Measurements from ENCODE around the gene RCC1. TPM values are rescaled to one million over a fixed set of nuclear protein-coding genes. Genes with fewer than 3 reads are reported as not detected.
"Not testable (repeated sequence)": the region's sequence is repeated elsewhere in the genome, so short reads cannot be mapped to it uniquely, and the experiment has no call there.

RCC1 gene
- total RNA-seq, 1 experiment from 2014 or later: 96.8 TPM

DNA sequence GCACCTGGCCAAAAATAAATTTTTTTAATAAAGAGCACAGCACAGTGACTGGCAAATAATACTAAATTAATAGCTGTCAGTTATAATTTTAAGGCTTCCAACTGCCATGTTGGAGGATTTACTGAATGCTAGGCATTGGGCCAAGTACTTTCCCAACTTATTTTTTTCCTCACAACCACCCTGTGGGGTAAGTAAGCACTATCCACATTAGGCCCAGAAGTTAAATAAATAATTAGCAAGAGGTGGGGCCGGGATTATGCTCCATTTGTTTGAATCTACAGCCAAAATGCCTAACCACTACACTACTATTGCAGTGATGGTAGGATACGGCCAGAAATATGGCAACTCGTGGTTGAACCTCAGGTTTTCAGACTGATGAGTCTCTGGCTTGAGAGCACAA is 42.5 kb downstream of the RCC1 start:
- no peak for DNase-seq (ENCODE audit: low read depth)

DNA sequence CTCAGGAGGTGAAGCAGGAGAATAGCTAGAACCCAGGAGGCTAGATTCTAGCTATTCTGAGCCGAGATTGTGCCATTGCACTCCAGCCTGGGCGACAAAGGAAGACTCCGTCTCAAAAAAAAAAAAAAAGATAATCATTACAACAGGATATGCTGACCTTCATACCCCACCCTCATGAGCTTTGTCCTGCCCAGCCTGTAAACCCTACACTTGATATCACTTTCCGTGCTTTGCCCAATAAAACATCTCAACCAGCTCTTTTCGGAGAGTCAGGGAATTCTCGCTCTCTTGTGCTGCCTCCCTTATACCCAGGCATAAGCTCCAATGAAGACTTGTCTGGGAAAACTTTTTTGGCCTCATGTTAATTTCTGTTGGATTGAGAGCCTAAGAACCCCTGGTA is 45.5 kb downstream of the RCC1 start:
- no peak for DNase-seq (ENCODE audit: low read depth)

DNA sequence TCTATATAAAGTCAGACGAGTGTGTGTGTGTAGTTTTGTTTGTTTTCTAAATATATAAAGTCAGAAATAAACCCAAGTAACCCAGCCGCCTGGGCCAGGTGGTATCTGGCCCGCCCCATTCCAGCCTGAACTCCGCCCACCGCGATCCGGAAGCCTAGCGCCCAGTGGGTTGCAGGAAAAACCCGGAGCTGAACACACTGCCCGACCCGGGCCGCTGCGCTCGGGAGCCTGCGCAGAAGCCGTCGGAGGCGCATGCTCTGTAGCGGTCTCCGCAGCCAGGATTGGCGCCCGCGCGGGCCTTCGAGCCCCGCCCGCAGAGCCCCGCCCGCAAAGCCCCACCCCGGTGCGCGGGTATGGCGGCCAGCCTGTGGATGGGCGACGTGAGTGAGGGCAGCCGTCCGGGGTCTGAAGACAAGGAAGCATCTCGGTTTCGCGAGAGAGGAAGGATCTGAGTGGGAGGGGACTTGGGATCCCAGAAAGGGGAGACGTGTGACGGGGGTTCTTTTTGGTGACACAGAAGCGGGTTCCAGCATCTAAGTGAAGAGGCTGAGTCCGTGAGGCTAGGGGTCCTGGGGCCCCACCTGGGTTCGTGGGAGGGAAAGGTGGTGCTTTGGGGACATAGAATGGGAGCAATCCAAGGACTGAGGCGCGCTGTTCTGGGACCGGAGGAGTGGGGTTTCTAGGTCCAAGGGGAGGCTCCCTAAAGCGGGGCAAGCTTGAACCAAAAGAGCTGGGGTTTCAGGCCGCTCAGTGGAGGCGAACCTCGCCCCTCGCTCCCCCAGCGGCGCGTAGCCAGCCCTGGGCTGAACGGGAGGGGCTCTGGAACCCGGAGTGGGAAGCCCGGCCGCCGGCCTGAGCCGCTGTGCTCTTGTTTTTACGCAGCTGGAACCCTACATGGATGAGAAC is 47.2 kb downstream of the RCC1 start, which contains the start of gene TRNAU1AP:
Gene TRNAU1AP, plus strand, starts transcription at position 328 of the 906 bp plus-strand sequence. Its CDS starts 26 bp downstream, at position 354.
- peak; percentile 98 for DNase-seq (ENCODE audit: low read depth)

DNA sequence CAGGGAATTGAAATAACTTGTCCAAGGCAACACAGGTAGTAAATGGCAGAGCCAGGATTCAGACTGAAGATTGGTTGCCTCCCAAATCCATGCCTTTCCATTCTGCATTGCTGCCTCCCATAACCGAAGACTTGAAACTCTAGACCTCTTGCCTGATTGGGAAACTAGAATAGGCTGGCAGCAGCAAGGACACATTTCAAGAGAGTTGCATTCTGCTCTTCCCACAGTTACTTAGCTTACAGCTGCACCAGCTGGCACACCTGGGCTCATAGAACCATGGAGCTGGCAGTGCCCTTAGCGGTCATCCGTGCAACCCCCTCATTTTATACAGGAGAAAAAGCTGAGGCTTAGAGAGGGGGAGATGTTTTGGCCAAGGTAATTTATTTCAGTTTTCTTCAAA is 55.0 kb downstream of the RCC1 start:
- no peak for DNase-seq (ENCODE audit: low read depth)

DNA sequence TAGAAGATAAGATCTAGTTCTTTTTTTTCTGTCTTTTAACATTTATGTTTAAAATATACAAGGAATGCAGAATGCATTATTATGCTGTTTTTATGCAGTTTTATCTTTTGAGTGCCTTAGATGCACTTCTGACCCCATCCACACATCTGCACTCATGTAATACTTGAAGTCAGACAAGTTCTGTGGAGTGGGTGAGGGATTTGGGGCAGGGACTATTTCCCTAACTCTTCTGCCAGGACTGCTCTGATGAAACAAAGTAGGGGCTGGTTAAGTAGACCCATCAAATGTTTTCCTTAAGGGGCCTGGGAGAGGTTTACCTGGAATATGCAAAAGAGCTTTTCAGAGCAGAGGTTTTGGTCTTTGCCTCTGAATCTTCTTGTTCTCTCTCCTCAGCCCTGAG is 58.5 kb downstream of the RCC1 start:
- DNase-seq (ENCODE audit: low read depth): no peak

DNA sequence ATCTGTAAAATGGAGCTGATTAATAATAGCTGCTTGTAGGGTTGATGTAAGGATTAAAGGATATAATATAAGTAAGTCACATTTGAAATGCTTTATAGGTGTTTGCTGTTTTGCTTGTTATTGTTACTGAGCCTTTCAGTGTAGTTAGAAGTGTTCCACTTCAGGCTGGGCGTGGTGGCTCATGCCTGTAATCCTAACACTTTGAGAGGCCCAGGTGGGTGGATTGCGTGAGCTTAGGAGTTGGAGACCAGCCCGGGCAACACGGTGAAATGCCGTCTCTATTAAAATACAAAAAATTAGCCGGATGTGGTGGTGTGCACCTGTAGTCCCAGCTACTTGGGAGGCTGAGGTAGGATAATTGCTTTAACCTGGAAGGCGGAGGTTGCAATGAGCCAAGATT is 59.2 kb downstream of the RCC1 start:
- no peak for DNase-seq (ENCODE audit: low read depth)

DNA sequence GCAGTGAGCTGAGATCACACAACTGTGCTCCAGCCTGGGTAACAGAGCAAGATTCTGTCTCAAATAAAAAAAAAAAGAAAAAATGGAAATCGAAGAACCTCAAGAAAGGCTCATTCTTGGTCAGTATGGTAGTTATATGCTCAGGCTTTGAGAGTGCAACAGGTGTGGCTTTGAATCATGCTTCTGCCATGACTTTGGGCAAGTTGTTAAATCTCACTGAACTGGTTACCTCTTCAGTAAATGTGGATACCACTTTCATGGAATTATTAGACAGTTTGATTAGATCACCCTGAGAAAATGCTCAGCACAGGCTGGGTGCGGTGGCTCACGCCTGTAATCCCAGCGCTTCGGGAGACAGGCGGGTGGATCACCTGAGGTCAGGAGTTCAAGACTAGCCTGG is 59.9 kb downstream of the RCC1 start:
- no peak for DNase-seq (ENCODE audit: low read depth)

DNA sequence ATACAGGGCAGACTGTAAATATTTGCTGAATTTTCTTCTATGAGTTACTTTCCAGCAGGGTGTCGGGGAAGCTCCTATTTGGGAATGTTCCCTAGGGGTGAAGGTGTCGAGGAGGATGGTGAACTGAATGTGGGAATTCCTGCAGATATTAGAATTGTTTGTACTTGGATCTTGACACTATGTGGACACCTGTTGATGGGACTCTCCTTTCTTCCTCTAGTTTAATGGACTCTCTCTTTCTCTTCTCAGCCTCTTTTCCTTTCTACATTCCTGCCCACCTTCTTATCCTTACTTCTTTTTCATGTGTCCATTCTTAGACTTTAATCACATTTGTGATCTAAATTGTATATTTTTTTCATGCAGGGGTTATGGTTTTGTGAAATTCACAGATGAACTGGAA is 61.1 kb downstream of the RCC1 start:
- no peak for DNase-seq (ENCODE audit: low read depth)

DNA sequence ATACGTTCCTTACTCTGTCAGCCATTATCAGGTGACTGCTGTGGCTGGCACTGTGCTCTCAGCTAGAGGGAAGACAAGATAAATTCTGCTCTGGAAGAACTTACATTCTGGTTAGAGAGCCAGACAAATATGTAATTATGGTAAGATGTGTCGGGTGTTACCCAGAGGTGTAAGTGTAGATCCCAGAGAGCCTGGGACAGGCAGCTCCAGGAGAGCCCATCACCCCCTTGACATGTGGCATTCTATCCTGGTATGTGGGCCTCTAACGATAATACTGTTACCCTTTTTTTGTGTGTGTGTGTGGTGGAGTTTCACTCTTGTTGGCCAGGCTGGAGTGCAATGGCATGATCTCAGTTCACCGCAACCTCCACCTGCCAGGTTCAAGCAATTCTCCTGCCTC is 66.1 kb downstream of the RCC1 start:
- DNase-seq (ENCODE audit: low read depth): no peak

DNA sequence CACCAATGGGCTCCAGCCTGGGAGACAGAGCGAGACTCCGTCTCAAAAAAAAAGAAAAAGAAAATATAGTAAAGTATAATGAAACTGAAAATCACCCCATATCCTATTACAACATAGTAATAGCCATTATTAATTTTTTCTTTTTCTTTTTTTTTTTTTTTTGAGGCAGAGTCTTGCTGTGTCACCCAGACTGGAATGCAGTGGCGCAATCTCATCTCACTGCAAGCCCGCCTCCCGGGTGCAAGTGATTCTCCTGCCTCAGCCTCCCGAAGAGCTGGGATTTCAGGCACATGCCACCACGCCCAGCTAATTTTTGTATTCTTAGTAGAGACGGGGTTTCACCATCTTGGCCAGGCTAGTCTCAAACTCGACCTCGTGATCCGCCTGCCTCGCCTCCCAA is 67.0 kb downstream of the RCC1 start:
- not testable (repeated sequence) for DNase-seq (ENCODE audit: low read depth)

DNA sequence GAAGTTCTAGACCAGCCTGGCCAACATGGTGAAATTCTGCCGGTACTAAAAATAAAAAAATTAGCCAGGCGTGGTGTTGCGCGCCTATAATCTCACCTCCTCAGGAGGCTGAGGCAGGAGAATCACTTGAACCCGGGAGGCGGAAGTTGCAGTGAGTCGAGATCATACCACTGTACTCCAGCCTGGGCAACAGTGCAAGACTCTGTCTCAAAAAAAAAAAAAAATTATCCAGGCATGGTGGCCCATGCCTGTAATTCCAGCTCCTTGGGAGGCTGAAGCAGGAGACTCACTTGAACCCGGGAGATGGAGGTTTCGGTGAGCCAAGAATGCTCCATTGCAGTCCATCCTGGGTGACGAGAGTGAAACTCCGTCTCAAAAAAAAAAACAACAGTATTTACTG is 67.7 kb downstream of the RCC1 start:
- no peak for DNase-seq (ENCODE audit: low read depth)

DNA sequence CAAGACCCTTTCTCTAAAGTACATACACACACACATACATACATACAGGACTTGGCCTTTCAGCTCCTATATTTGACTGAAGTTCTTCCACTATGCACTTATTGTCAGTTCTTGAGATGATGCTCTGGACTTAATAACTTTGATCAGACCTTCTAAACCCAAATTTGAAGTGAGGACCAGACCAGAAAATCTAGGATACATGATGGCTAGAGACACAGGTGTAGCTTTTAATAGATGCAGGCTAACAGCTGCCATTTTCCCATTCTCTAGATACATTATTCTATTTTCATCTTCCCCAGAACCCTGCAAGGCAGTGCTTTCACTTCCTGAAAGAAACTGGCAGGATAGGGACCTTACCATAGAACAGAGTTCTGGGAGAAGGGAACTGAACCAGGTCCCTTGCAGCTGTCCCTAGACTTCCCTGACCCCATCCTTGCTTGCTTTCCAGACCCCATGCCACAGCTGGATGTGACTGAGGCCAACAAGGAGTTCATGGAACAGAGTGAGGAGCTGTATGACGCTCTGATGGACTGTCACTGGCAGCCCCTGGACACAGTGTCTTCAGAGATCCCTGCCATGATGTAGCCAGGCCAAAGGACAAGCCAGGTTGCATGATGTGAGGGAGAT is 71.3 kb downstream of the RCC1 start:
- no peak for DNase-seq (ENCODE audit: low read depth)

DNA sequence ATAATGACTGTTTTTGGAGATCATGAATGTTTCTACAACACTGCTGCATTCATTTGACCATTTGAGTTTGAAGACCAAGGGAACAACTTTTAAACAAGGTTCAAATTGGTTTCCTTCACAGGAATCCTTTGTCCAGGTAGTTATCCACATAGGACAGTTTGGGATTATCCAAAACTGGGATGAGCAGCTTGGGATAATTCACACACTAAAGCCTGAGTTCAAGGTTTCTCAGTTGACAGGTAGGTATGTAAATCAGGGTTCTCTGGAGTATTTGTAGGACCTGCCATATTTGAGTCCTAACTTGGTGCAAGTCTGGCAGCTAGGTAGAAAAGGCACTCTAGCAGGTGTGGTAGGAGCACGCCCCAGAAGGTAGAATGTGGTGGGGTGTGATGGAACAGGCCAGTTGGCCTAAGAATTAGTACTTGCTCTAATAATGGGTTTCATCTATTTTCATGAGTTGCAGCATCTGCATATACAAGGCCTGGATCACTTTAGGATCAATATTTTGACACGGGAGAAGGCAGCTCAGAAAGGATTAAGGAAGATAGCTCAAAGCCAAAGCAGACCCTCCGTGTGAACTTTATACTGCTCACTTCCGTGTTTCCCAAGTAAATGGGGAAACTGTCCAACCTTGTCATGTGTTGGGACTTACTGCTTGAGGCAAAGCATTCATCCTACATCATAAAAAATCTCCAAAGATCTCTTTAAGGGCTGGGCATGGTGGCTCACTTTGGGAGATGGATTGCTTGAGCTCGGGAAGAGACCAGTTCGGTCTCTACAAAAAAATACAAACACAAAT is 72.1 kb downstream of the RCC1 start:
- no peak for DNase-seq (ENCODE audit: low read depth)

DNA sequence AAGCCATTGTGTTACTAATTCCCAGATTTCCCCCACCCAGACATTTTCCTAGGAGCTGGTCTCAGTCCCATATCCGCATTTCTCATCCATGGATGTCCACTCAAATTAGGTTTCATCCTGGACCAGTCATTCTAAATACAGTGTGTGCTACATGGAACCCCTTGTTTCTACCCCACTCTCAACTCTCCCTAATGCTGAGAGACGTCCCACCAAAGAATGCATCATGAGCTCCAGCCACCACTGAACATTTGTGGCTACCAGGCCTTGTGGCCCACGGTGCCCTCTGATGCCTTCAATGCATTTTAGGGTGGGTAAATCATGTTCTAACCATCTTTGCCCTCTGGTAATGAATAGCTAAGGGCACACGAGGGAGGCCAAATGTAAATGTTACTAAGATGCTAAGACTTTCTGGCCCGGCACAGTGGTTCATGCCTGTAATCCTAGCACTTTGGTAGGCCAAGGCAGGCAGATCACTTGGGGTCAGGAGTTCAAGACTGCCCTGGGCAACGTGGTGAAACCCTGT is 72.9 kb downstream of the RCC1 start:
- no peak for DNase-seq (ENCODE audit: low read depth)

DNA sequence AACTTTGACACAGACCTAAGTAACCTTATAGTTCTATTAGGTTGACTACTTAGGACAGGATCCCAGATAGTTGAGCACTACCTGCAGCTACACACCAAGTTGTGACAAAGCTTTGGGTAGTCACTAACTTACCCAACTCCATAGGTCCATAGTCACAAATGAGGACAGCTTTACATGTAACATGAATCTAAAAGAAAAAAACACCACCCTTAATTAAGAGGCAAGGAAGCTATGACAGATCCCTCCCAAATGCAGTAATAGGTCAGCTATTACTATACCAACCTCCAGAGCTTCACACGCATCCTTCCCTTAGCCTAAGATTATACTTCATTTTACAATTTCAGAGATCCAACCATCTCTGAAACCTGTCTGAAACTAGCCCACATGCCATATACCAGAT is 73.6 kb downstream of the RCC1 start:
- no peak for DNase-seq (ENCODE audit: low read depth)

DNA sequence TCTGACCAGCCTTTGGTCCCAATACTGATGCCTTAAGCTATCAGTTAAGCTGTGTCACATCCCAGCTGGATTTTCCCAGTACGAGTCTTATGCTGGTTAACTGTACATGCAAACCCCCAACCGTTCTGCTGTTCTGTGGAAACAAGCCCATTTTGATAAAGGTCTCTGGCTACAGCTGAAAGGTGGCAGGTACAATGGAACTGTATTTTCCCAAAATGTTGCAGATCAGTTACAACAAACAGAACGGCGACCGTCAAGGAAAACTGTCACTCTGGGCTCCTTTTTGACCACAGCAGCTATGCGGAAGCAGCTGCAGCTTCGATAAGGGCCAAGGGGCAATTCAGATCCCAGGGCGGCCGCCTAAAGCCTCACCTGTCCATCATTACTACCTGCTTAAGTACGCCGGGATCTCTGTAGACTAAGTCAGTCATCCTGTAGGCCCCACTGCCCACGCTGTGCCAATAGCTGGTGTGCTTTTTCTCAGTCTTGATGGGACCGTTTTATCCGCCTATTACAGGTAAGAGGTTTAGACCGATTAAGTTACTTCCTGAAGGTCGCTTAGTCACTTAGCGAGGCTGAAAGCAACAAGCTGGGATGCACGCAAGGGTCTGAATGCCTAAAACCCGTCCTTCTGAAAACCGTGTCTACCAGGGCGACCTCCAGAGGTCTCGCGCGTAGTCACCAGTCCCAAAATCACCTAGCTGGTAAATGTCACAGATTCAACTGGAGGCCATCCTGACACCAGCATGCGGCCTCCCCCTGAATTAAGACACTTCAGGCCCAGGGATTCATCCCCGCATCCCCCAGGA is 75.1 kb downstream of the RCC1 start:
- DNase-seq (ENCODE audit: low read depth): peak; percentile 46

DNA sequence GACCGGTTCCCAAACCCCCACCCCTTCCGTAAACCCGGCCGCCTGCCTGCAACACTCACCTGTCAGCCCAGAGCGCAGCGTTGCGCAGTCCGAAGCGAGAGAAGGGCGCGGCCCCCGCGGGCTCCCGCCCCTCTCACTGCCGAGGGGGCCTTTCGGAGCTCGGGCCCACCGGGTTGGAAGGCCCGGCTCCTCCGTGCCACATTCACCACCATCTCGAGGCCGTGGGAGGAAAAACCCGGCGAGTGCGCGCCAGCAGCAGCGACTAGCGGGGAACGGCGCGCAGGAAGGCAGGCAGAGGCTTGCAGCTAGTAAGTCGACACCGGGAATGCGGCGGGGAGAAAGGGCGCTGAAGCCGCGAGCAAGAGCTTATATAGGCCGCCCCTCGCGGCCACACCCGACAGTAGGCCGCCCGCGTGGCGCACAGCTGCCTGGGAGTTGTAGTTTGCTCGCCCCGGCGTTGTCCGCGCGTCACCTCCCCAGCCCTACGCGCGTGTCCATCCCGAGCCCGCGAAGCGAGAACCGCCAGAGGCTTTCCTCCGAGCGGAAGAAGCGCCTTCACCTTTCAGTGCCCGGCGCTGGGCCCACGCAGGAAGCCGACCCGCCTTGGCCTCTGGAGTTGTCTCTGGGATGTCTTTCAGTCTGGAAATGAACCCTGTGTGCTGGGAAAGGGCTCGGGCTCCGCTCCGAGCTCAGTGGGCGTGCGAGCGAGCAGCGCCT is 75.8 kb downstream of the RCC1 start:
- DNase-seq (ENCODE audit: low read depth): peak; percentile 98

DNA sequence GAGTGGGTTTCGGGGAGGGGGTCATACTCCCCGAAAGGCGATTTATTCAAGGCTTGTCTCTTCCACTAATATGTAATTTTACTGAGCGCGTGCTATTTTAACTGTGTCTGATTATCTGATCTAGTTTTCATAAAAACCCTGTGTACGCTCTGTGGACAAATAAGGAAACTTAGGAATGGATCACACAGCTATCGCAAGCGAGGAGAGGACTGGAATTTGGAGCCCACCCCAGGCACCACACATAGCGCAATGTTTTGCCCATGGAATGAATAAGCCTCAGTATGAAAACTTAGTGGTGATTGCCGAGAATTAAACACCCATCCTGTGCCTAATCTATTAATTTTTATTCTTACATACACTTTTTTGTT is 76.4 kb downstream of the RCC1 start:
- peak; percentile 37 for DNase-seq (ENCODE audit: low read depth)

DNA sequence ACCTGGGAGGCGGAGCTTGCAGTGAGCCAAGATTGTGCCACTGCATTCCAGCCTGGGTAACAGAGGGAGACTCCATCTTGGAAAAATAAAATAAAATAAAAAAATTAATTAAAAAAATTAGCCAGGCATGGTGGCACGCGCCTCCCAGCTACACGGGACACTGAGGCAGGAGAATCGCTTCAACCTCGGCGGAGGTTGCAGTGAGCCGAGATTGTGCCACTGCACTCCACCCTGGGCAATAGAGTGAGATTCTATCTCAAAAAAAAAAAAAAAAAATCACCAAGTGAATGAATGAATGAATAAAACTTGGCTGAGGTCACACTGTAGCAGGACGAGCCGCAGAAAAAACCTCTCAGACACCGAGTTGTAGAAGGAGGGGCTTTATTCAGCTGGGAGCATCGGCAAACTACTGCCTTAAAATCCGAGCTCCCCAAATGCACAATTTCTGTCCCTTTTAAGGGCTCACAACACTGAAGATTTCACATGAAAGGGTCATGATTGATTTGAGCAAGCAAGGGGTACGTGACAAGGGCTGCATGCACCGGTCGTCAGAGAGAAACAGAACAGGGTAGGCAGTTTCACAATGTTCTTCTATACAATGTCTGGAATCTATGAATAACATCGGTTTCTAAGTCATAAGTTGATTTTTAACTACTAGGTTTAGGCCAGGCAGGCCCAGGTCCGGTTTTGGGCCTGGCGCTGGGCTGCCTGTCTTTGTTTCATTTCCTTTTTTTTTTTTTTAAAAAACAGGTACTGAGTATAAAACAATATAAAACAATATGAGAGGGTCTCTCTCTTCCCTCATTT is 80.9 kb downstream of the RCC1 start:
- DNase-seq (ENCODE audit: low read depth): not testable (repeated sequence)
